ENCODE measurements around the gene SLC25A42.

SLC25A42 gene

DNA sequence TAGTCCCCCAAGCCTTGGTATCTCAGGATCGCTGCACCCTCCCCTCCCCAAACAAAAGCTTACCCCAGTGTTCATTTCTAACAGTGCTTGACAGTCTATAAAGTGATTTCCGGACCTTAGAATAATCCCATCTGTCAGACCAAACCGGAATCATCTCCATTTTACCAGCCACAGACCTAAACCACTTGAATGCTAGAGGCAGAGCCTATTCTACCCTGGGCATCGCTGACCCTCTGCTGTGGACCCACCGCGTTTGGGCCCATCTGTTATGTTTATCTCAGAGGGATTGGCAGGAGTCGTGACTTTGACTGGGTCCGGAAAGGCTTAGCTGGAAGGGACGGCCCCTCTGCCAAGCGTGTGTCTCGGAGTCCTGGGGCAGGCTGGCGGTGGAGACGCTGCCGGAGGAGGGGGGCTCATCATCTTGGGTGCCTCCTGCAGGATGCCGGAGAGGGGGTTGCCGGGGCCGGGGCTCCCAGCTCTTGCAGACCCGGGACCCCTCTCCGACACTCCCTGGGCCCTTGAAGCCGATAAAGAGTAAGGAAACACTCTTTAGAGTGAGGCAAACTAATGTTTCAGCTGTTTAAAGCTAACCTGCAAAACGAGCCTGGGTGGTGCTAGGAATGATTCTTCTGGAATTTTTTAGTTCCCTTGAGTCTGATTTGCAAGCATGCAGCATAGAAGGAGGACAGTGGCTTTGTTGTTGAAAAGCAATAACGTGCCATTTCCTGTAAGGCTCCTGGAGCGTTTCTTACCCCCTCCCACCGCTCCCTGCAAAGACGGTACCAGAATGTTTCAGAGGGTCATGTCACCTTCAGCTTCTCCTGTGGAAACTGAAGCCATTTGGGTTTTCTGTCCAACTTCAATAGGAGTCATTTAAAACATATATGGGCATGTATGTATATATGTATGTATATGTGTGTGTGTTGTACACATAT lies 1.3 kb downstream of the SLC25A42 start:
- ChIA-PET POLR2A (ENCODE audit: low non-redundant PET) (interaction anchor here (0.5 kb wide), 1 partner anchor 243 kb away, joined by 8 read pairs; no protein-coding TSS in a partner anchor), CTCF (no interaction called here)
- no peak overlapping the region; the same call in 1 of the 2 replicates for H3K27ac ChIP-seq
- DNase-seq (ENCODE audit: low spot score), result peak; percentile 14
- TF ChIP-seq, protein P1, sequence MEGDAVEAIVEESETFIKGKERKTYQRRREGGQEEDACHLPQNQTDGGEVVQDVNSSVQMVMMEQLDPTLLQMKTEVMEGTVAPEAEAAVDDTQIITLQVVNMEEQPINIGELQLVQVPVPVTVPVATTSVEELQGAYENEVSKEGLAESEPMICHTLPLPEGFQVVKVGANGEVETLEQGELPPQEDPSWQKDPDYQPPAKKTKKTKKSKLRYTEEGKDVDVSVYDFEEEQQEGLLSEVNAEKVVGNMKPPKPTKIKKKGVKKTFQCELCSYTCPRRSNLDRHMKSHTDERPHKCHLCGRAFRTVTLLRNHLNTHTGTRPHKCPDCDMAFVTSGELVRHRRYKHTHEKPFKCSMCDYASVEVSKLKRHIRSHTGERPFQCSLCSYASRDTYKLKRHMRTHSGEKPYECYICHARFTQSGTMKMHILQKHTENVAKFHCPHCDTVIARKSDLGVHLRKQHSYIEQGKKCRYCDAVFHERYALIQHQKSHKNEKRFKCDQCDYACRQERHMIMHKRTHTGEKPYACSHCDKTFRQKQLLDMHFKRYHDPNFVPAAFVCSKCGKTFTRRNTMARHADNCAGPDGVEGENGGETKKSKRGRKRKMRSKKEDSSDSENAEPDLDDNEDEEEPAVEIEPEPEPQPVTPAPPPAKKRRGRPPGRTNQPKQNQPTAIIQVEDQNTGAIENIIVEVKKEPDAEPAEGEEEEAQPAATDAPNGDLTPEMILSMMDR (conservative IDR thresholded peaks at IDR 0.05; ENCODE audit: low read depth), result no peak

DNA sequence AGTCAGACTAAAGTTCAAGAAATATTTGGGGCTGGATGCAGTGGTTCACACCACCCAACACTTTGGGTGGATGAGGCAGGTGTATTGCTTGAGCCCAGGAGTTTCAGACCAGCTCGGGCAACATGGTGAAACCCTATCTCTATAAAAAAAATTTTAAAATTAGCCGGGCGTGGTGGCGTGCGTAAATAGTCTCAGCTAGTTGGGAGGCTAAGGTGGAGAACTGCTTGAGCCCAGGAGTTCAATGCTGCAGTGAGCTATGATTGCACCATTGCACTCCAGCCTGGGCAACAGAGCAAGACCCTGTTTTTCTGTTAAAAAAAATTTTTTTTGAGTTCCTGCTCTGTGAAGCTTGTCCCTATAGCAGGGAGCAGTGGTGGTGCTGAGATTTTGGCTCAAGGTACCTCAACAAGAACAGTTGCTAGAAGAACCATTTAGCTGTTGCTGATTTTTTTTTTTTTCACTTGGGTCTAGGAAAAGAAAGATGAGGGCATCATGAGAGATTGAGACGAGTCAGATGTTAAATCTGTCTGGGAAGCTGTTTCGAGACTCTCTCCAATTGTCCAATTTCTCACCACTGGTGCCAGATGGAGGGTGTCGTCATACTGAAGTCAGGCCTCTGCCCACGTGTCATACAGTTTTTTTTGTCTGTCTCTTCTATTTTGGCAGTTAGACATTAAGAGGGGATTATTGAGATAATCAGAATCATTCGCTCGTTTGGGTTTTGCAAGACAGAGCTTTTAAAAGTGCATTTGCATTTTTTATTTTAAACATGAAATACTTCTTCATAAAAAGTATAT lies 3.7 kb downstream of the SLC25A42 start:
- TF ChIP-seq, protein P1 (conservative IDR thresholded peaks at IDR 0.05; ENCODE audit: low read depth), result no peak
- ChIA-PET CTCF (no interaction called here), POLR2A (ENCODE audit: low non-redundant PET) (no interaction called here)
- no peak overlapping the region for H3K27ac ChIP-seq
- DNase-seq (ENCODE audit: low spot score), result no peak

DNA sequence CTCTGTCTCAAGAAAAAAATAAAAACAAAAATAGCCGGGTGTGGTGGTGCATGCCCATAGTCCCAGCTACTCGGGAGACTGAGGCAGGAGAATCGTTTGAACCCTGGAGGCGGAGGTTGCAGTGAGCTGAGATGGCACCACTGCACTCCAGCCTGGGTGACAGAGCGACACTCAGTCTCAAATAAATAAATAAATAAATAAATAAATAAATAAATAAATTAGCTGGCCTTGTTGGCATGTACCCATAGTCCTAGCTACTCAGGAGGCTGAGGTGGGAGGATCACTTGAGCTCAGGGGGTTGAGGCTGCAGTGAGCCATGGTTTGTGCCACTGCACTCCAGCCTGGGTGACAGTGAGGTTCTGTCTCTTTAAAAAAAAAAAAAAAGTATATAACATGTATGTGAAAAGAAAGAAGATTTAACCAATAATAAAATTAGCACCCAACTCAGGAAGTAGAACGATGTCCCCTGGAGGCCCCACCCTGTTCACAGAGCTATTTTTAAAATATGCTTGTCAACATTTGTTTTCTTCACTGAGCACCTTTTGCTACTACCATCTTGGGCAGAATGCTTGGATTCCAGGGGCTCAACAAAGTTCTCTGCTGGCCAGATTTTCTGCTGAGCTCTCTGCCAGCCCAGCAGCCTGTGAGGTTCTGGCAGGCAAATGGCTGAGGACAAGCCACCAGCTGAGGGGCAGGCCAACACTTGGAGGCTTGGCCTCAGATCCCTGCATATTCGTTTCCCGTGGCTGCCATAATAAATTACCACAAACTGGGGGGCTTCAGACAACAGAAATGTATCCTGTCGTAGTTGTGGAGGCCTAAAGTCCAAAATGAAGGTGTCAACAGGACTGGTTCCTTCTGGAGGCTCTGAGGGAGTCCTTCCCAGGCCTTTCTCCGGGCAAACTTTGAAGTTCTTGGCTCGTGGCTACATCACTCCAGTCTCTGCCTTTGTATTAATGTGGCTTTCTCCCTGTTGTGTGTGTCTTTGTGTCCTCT lies 5.2 kb downstream of the SLC25A42 start:
- TF ChIP-seq, protein P1 (conservative IDR thresholded peaks at IDR 0.05; ENCODE audit: low read depth), result no peak
- H3K27ac ChIP-seq, result peak overlapping the region; percentile 36; the same call in 1 of the 2 replicates
- ChIA-PET POLR2A (ENCODE audit: low non-redundant PET) (no interaction called here), CTCF (interaction anchor here (0.6 to 1.2 kb wide), 2 partner anchors 14 to 92 kb away, joined by 3 to 4 read pairs; no protein-coding TSS in a partner anchor)
- DNase-seq (ENCODE audit: low spot score), result no peak

DNA sequence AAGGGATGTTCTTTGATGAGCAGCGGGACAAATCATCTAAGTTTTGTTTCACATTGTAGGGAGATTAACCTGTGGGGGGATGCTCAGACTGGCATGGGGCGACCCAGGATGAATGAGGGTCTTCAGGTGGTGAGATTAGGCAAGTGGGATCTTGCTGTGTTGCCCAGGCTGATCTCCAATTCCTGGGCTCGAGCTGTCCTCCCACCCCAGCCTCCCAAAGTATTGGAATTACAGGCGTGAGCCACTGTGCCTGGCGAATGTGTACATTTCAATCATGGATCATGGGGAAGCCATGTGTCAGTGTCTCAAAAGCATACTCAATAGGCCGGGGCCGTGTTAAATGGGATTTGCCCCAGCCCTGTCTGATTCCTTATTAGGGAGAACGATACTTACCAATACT lies 8.1 kb downstream of the SLC25A42 start:
- no peak overlapping the region for H3K27ac ChIP-seq
- POLR2A ChIA-PET (ENCODE audit: low non-redundant PET), result no interaction called here
- TF ChIP-seq, protein P1 (conservative IDR thresholded peaks at IDR 0.05; ENCODE audit: low read depth), result no peak
- no peak for DNase-seq (ENCODE audit: low spot score)
- CTCF ChIA-PET, result interaction anchor here (0.6 kb wide), 1 partner anchor 10 kb away, joined by 3 read pairs; no protein-coding TSS in a partner anchor

DNA sequence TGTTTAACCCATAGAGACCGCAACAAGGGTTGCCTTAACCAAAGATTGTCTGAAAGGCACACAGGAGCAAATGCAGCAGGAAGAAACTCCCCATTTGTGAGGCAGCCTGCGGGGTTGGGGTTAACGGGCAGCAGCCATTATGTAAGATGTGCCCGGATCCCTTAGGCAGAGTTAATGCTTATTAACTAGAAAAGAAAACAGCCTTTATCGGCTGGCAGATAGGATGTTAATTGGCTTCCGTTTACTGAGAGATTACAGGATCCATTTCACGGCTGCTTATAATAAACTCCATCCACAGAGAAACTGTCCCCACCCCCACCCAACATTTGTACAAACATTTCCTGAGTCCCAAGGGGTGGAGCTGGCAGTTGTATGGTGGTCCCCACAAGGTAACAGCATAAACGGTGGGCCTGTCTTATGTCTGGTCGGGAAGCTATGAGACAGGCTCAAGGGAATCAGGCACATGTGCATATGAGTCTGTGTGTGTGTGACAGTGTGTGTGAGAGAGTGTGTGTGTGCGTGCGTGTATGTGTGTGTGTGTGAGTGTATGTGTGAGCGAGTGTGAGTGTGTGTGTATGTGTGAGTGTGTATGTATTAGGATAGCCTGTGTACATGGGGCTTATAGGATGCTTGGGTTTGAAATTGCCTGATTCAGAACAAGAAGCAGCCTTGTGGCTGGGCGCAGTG lies 10.5 kb downstream of the SLC25A42 start:
- ChIA-PET POLR2A (ENCODE audit: low non-redundant PET) (no interaction called here), CTCF (interaction anchor here (0.6 kb wide), 1 partner anchor 1495 kb away, joined by 3 read pairs; no protein-coding TSS in a partner anchor)
- no peak overlapping the region for H3K27ac ChIP-seq
- DNase-seq (ENCODE audit: low spot score), result no peak
- TF ChIP-seq, protein P1 (conservative IDR thresholded peaks at IDR 0.05; ENCODE audit: low read depth), result no peak
